ENCODE measurements around the gene THADA.

GRCh38 chr2:43553341-43553855 is 42.4 kb downstream of the THADA start:
- TF ChIP-seq CTCF (IDR thresholded peaks at IDR 0.05) (no peak), POLR2A (IDR thresholded peaks at IDR 0.05) (no peak)

Data from thyroid gland (tissue), 4 donors.